ENCODE measurements around the gene RAC3. TPM values are rescaled to one million over a fixed set of nuclear protein-coding genes. Genes with fewer than 3 reads are reported as not detected.
A peak's percentile ranks its signal among the peaks of the same experiment; 100 is the strongest.

The RAC3 gene
- 1 to 10 TPM in 2 of 7 donors, under 1 TPM in 3, not detected in 2; 0.60 to 1.4 (median 0.66) TPM for total RNA-seq
- polyA plus RNA-seq: 1 to 10 TPM; 1.0 to 3.4 (median 2.0) TPM
- long read RNA-seq, donor 1, partial matches to known transcripts: 0 of 4 reads
- long read RNA-seq, donor 1, other reads (novel, unspliced or antisense): 0 of 4 reads
- long read RNA-seq, donor 2, partial matches to known transcripts: 25 of 55 reads
- long read RNA-seq, donor 2, other reads (novel, unspliced or antisense): 28 of 55 reads

GRCh38 chr17:82031303-82031884 is at the start of gene RAC3:
TSS of gene RAC3 (plus strand) at chr17:82031678. CDS start at chr17:82031762, 84 bp downstream.
- 0 to 1% (median 0%) methylated on average over 7 to 96 of the region's 96 CpGs for WGBS, 5 donors
- Histone ChIP-seq H3K36me3 (peaks cover 0 to 45% (median 3%) of the 10 kb centered on the region in 6 donors), H3K27me3 (replicated peaks in 1 of 7) (peaks cover 0 to 24% (median 7%) of the 10 kb centered on the region in 7 donors), H3K4me1 (peaks cover 11 to 44% (median 29%) of the 10 kb centered on the region in 6 donors), H3K9me3 (no peaks in the 10 kb centered on the region), H3K4me3 (peak within 1 kb of the TSS; percentile 43 to 80 (median 54)), H3K27ac (peak within 1 kb of the TSS in 5 of 8 donors; percentile 3 to 53 (median 36))
- TF ChIP-seq, protein P1, sequence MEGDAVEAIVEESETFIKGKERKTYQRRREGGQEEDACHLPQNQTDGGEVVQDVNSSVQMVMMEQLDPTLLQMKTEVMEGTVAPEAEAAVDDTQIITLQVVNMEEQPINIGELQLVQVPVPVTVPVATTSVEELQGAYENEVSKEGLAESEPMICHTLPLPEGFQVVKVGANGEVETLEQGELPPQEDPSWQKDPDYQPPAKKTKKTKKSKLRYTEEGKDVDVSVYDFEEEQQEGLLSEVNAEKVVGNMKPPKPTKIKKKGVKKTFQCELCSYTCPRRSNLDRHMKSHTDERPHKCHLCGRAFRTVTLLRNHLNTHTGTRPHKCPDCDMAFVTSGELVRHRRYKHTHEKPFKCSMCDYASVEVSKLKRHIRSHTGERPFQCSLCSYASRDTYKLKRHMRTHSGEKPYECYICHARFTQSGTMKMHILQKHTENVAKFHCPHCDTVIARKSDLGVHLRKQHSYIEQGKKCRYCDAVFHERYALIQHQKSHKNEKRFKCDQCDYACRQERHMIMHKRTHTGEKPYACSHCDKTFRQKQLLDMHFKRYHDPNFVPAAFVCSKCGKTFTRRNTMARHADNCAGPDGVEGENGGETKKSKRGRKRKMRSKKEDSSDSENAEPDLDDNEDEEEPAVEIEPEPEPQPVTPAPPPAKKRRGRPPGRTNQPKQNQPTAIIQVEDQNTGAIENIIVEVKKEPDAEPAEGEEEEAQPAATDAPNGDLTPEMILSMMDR (IDR thresholded peaks at IDR 0.05 in 8 of 11, conservative IDR thresholded peaks at IDR 0.05 in 3 of 11): no peak
- no peak for TF ChIP-seq POLR2A (IDR thresholded peaks at IDR 0.05)
- no peak for TF ChIP-seq POLR2AphosphoS5 (IDR thresholded peaks at IDR 0.05)
- intact Hi-C loops (cut with DNase I; ENCODE audit: low total_unique reads): no loop called here
- DNase-seq: no peak

DNA sequence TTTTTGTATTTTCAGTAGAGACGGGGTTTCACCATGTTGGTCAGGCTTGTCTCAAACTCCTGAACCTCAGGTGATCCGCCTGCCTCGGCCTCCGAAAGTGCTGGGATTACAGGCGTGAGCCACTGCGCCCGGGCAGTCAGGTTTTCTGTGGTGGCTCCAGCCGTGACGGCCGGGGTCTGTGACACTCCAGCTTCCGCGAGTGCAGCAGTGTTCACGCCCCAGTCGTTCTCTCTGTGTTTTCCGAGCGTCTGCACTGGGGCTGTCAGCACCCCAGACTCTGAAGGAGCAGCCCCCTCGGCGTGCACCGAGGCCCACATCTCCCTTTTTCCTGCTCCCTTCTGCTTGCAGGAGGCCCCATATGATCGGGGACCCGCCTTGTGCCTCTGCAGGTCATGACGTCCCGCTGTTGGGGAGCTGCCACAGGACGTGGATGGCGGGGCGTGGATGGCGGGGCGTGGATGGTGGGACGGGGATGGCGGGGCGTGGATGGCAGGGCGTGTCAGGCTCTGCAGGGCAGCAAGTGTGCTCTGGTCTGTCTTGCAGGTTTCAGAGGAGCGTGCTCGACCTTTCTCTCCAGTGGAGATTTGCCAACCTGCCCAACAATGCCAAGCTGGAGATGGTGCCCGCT is 48.4 kb upstream of the RAC3 start:
- 92 to 97% (median 96%) methylated on average over 32 to 35 of the region's 35 CpGs for WGBS, 5 donors
- intact Hi-C loops (cut with DNase I; ENCODE audit: low total_unique reads): no loop called here
- no peak overlapping the region for H3K27ac ChIP-seq
- TF ChIP-seq POLR2AphosphoS5 (IDR thresholded peaks at IDR 0.05): no peak
- no peak for TF ChIP-seq POLR2A (IDR thresholded peaks at IDR 0.05)
- TF ChIP-seq, protein P1 (IDR thresholded peaks at IDR 0.05 in 8 of 11, conservative IDR thresholded peaks at IDR 0.05 in 3 of 11): no peak
- no peak for DNase-seq
- H3K4me3 ChIP-seq: no peak overlapping the region
- H3K9me3 ChIP-seq: no peaks in the 10 kb centered on the region
- H3K36me3 ChIP-seq: peaks cover 0 to 92% (median 29%) of the 10 kb centered on the region in 6 donors
- no peaks in the 10 kb centered on the region for H3K27me3 ChIP-seq (replicated peaks in 1 of 7)
- H3K4me1 ChIP-seq: peaks cover 7 to 48% (median 20%) of the 10 kb centered on the region in 6 donors

GRCh38 chr17:81983639-81984373 is 47.7 kb upstream of the RAC3 start:
- no peak overlapping the region for H3K27ac ChIP-seq
- WGBS, 5 donors: 83 to 90% (median 87%) methylated on average over 26 of the region's 26 CpGs
- H3K27me3 ChIP-seq (replicated peaks in 1 of 7): no peaks in the 10 kb centered on the region
- peaks cover 0 to 98% (median 29%) of the 10 kb centered on the region in 6 donors for H3K36me3 ChIP-seq
- peaks cover under 1 to 41% (median 13%) of the 10 kb centered on the region in 6 donors for H3K4me1 ChIP-seq
- no peaks in the 10 kb centered on the region for H3K9me3 ChIP-seq
- TF ChIP-seq POLR2AphosphoS5 (IDR thresholded peaks at IDR 0.05) (no peak), POLR2A (IDR thresholded peaks at IDR 0.05) (no peak)
- TF ChIP-seq, protein P1 (IDR thresholded peaks at IDR 0.05 in 8 of 11, conservative IDR thresholded peaks at IDR 0.05 in 3 of 11): no peak
- intact Hi-C loops (cut with DNase I; ENCODE audit: low total_unique reads): no loop called here
- DNase-seq: no peak
- no peak overlapping the region for H3K4me3 ChIP-seq
